Activated CD4-positive, CD25-positive, alpha-beta regulatory T cell treated with anti-CD3 and anti-CD28 coated beads, Interleukin-2, amount 50 U/mL, for 72 hours (primary cell): Measurements from ENCODE around the gene MICAL2.

ENCODE experiments used
- DNase-seq: peaks from one replicate; pipeline ENCODE4 v3.0.0; 2021

The MICAL2 gene

GRCh38 chr11:12100841-12101242 lies 9.5 kb upstream of the MICAL2 start:
- no peak for DNase-seq

- no peak for DNase-seq
These were observed 9.1 kb upstream of the MICAL2 start for GRCh38 chr11:12101318-12101717.

- no peak for DNase-seq
These were observed 7.6 kb upstream of the MICAL2 start for GRCh38 chr11:12102588-12103410.

GRCh38 chr11:12103411-12104225 lies 6.8 kb upstream of the MICAL2 start:
- DNase-seq: no peak

DNA sequence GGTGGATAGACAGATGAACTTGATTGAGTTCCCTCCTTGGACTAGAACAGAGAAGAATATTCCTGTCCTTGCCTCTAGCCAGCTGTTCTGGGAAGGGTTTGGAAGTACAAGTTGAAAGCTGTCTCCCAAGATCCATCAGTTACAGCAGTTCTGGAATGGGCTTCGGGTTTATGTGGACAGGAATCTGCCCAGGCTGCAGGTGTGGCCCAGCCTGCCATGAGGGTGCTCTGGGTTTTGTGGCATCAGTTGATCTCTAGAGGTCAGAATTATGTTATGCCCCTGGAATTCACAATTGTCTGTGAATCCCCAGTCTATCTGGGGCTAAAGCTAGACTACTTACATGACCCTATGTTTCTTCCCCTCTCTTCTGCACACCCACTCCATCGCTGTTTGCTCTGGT lies 4.9 kb upstream of the MICAL2 start:
- DNase-seq: no peak

DNA sequence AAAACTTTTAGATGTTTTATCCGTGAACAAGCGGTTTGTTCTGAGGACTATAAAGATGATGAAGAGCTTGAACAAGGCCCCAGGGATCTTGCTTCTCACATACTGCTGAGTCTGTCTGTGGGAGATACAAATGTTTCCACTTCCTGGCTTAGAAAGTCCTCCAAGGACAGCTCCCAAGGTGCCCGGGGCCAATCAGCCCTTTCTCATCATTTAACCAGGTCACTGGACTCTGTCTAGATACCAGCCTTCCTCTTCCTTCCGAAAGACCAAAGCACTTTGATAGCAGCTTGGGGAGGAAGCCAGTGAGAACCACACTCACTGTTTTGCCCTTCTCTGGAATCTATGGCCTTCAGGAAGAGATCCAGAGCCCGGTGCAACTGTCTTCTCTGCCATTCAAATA lies 4.3 kb upstream of the MICAL2 start:
- DNase-seq: no peak

- no peak for DNase-seq
These were observed 3.9 kb upstream of the MICAL2 start for GRCh38 chr11:12106501-12106900.

DNA sequence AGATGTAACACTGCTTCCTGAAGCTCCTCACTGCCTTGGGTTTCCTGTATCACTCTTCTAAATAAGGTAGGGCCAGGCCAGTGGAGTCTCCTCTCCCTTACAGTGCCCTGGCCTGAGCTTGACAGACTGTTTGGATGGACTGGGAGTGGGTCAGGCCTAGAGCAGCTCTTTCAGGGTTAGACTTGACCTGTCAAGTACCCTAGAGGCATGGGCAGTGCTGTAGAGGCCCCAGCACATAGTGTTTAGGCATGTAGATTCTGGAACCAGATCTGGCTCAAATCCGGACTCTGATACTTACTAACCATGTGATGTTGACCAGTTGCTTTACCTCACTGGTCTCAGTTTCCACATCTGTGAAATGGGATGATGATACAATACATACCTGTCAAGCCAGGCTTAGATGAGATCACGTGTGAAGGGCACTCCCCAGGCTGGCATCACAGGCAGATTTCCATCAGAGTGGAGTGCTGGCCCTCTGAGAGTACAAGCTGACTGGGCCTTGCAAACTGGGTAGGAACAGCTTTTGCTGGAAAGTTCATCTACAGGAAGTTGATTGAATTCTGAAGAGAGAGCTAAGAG lies 1.4 kb upstream of the MICAL2 start:
- no peak for DNase-seq

DNA sequence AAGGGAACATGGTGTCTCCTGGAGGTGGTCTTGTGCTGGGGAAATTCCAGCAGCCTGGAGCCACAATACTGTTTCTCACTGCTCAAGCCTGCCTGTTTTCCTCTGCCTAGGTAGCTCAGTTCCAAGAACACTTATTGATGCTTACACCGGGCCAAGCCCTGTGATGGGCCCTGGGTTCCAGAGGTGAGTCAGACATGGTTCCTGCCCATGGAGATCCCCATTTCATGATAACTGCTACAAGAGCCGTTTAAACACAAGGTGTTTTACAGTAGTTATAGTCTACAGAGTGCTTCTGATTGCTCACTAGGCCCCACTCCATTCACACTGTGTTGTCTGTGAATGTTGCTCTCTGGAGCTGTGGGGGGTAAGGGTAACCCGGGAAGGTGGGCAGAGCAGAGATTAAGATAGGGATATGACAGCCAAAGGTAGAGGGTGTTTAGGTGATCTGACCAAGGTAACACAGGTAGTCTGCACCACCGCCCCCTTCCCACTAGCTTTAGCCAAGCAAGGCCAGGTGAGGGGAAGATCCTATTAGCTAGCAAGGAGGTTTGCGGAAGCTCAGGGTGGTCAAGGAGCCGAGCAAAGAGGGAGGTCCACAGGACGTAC lies 696 bp upstream of the MICAL2 start:
- no peak for DNase-seq

GRCh38 chr11:12110714-12111548 lies 541 bp downstream of the MICAL2 start:
- peak; percentile 42 for DNase-seq

DNA sequence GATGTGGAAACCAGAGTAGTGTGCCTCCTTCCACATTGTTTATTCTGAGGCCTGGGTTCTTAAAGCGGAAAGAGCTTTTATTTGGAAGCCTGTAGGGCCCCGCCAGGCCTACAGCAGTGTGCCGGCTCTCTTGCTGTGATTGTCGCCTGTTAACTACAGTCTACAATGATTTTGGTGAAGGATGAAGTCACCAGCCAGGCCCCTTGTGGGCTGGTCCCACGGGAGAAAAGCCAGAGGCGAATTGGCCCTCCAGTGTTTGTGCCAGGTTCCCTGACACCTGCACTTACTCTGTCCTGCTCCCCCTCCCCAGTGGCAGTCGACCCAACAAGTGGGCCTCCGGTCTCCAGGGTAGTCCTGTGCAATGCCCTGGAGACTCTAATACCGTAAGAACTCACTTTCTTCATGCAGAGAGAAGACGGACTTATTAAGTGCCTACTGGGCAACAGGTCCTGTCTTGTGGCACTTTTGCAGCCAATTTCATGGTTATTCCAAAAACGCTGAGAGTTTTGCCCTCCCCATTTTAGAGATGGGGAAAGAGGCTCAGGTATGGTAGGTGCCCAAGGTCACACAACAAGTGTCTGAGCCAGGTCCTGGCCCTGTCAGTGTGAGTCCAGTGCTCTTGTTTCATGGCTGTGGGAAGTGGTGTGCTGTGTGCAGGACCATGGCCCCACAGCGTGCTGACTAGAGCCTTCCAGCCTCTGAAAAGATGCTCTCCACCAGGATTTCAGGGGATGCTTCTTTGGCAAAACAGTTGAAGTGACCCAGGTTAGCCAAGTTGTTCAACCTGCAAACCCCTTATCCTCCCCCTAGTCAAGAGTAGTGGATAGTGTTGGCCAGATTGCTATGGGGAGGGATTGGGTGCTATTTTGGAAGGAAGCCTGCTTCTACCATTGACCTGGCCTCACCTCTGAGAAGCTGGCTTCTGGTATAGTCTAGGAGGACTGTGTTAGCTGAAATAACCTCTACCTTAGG lies 1.4 kb downstream of the MICAL2 start:
- DNase-seq: no peak

DNA sequence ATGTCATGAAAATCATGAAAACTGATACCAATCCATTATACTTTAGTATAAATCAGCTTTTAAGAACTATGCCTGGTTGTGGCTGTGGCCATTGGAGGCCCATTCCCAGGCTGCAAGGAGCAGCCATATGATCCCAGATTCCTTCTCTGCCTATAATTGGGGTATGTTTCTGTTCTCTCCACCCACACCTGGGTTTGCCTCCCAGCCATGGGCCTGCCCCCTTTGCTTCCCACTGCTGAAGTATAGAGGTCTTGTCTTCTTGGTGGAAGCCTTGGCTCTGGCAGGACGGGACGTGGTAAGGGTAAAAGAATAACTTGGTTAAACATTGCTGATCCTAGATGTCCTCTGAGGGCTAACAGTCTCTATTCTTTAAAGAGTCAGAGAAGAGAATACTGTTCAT lies 2.4 kb downstream of the MICAL2 start:
- DNase-seq: no peak

- DNase-seq: no peak
These were observed 2.9 kb downstream of the MICAL2 start for GRCh38 chr11:12113294-12113693.

DNA sequence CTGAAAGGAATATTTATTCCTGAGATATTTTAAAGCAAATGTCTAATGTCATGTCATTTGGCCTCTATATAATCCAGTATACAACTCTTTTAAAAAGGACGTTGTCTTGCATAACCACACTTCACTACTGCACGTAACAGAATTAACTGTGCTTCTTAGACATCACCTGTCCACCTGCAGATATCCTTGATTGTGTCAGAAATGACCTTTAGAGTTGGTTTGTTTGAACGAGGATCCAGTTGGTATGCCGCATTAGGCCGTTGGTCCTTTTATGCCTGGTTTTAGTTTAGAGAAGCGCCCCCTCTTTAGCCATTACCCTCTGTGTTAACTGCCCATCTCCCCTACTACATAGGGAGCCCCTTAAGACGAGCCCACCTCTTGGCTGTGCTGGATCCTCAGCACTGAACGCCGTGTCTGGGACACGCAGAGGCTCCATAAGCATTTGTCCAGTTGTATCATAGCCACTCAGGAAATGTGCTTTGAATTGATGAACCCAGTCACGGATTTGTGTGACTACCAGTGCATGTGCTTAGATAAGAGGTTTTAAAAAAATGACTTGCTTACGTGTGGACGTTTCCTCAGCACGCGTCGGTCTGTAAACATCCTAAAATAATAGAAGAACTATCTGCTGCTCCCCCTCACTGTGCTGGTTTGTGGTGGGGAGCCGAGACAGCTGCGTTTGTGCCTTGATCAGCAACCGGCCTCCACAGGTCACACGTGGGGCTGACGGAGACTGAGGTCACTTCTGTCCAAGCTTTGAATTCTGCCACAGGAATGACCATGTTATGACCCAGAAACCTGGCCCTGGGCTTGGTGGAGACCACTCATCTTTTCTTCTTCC lies 4.0 kb downstream of the MICAL2 start:
- DNase-seq: no peak

DNA sequence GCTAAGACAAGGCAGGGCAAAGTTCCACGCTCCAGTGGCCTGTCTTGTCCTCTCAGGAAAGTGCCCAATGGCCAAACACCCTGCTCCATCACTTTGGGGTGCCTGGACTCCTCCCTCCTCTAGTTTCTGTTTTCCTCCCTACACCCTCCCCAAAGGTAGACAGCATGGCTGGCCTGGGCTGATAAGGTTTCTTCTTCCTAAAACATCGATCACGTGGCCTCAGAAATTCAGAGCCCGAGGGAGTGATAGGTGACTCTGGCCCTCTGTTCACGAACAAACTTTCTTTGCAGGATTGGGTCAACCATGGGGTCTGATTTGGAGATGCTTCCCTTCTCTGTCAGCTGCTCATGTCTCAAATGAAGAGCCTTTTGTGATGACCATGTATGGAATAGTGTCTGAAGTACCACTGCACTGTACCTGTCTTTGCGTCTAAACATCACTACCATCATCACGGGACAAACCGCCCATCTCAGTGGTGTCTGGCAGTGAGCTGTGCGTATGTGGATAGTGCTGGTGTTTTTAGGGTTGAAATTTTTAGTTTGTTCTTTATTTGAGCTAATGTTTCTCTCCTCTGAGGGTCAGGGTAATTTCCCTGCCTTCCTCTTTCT lies 6.1 kb downstream of the MICAL2 start:
- no peak for DNase-seq

GRCh38 chr11:12117200-12117599 lies 6.8 kb downstream of the MICAL2 start:
- no peak for DNase-seq

DNA sequence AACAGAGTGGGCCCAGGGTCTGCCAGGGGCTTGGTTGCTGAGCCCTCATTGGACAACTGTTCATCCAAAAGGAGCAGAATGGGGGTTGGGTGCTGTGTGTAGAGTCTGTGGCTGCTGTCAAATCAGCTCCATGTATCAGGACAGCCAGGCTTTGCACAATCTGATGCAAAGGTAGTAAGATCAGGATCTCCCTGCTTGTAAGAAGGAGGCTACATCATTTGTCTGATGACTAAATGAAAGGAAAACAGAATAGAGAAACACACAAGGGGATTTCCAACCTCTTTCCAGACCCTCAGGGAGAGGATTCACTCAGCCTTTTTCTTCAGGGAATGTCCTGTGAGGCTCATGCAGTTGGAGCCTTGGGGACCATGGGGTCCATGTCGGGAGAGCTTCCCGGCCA lies 7.2 kb downstream of the MICAL2 start:
- no peak for DNase-seq

DNA sequence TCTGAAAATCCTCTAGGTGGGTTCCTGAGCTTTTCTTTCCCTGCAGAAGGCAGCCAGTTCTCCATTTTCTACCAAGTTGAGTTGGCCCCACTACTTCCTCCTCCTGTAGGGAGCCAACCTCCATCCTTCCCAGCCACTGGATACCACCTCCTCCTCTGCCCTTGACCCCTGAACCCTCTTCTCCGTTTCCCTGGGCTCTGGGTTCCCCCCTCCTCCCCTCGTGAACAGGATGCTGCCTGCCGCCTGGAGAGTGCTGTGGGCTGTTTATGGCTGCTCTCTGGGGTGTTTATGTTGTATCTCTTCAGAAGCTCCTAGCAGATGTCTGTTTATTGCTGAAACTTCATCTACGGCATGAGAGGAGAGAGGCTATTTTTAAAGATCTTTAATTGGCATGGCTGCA lies 8.6 kb downstream of the MICAL2 start:
- DNase-seq: no peak

DNA sequence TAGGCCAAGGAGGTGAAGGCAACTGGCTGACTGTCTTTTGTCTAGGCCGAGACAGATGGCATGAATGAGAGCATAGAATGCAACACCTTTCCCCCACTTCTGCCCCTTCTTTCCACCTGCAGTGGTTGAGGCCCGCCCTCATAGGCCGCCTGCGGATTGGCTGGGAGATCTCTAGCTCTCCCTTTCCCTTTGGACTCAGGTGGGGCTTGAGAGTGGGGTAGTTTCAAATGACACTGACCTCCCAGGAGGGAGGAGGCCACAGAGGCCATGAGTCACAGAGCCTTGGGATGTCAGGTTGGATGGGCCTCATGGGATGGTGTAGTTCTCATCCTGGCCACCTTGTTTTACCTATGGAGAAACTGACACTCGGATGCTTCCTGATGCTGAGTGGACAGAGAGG lies 9.1 kb downstream of the MICAL2 start:
- no peak for DNase-seq
